SHP77 (cell line): Measurements from ENCODE around the gene LY6G5C.
A peak's percentile ranks its signal among the peaks of the same experiment; 100 is the strongest.

Experiments used
- DNase-seq, 2 experiments: peaks; one replicate each; lab custom pipeline; 2025; lab: John Stamatoyannopoulos, UW

The LY6G5C gene

DNA sequence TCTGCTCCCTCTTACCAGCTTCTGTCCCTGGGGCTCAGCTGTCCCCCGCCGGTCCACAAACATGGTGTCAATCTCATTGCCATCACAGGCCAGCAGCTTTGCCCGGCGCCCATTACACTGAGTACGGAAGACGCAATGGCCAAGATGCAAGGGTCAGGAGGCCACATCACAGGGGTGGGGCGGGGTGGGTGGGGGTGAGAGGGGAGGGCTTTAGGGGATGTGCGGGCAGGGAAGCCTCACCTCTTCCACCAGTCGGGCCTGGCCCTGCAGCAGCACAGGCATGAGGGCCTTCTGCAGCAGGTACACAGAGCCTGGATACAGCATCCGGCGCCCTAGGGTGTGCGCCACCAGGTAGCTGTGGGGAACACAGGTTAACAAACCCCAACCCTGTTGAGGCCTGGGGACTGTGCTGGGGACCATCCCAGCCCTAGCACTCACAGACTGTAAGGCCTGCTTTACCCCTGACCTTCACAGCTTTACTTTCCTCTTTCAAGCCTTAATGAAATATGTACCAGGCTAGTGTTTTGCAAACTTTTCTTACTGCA is 10.8 kb upstream of the LY6G5C start:
- DNase-seq: no peak

DNA sequence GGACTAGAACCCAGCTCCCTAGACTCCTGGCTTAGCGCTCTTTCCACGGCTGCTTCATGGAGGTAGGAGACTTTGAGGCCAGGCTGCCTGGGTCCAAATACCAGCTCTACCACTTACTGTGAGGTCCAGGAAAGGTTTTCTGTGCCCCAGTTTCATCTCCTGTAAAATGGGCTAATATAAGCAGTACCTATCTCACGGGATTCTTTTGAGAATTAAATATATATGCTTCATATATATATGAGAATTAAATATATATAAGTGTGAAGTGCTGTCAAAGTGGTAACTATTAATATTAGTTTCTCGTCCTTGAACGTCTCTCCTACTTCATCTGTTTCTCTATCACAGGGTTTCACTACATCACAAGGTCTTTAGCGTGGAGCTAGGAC is 10.2 kb upstream of the LY6G5C start:
- DNase-seq: no peak

DNA sequence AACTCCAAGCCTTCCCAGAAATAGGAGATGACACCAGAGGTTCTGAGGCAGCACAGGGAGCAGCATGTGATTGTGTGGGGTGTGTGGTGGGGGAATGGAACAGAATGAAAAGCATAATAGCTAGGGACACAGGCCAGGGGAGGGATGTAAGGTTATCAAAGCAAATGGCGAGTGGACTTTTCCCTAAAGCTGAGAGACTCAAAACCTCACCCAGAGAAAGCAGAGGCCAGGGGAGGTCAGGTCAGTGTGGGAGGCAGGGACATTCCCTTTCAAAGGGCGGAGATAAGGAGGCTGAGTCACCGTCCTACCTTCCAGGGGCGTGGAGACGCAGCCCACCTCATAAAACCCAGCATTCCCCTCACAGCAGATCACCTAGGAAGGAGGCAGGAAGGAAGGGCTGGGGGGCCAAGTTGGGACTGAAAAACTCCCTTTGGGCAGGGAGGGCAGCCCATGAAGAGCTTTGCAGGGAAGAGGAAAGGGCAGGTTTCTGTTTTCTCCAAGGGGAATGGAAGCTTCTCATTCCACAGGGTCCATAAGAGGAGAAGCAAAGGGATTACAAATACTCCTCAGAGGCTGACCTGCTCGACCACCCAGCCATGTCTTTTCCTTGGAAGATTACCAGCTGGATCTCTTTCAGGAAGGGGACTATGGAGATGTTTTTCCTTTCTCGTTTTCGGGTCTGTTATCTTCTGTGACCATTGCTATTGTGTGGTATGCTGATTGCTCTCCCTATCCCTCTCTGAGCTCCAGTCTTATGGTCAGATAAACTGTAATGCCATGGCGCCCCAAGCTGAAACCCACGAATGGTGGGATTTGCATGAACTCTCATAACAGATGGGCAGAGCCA is 9.6 kb upstream of the LY6G5C start:
- DNase-seq: no peak

DNA sequence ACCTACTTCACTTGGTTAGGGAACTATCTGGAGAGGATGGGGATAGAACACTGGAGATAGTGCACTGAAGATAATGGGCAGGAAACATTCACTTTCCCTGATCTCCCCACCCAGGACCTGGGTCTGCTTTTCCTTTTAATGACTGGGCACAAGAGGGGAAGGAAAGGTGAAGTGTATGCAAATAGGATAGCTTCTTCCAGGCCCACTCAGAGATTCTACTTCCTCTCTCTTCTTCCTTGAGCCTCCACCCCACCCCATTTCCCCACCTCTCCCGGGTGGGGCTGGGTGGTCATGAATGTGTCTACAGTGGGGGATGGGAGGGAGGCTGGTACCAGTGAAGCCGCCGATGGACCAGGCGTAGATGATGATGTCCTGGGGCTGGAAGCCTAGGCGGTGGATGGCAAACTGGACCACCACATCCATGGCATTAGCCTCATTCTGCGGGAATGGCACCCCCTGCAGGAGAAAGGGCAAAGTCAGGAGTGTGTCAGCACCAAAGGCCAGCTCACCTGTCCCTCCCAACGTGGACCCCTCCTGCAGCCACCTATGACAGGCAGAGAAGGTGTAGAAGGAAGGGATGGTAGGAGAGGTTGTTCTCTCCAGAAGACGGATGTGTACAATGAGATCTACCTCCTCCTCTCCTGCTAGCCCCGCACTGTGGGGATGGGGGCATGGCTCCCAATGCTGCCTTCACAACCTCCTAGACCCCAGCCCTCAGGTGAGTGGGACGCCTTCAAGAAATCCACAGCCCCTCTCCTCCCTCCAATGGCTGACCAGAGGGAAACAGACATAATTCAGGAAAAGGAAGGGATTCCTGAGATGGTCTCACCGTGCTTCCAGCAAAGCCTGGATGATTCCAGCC is 8.6 kb upstream of the LY6G5C start:
- DNase-seq: no peak

DNA sequence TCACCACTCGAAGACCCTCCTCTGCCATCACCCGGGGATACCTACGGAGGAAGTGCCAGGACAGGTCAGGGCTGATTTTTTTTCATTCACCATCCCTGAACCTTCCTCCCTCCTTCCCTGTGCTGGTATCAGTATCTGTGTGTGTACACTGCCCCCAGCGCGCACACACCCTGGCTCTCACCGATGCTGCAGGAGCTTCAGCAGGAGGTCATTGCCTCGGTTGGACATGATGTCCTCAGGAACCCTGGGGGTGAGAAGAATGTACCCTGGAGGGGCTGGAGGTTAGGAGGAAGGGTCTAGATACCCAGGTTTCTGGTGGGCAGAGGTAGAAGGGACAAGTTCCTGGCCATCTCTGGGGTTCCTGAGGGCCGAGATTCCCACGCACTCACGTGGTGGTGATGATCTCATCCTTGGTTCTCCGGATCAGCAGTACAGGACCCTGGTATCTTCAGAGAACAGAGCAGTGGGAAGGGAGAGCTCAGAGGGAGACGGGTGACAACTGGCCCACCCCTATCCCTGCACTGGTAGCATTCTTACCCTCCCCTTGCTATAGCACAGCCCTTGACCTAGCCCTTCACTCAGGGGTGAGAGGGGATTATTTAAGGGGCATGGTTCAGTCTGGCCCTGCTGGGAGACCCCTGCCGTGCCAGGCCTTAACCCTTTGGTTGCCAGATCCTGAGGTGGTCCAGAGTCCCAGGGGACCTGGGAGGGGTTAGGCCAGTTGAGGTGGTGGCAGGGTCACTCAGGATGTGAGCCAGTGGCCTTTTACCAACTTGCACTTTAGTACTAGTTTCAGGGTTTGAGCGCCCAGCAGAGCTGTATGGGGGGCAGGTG is 7.2 kb upstream of the LY6G5C start:
- DNase-seq: no peak

DNA sequence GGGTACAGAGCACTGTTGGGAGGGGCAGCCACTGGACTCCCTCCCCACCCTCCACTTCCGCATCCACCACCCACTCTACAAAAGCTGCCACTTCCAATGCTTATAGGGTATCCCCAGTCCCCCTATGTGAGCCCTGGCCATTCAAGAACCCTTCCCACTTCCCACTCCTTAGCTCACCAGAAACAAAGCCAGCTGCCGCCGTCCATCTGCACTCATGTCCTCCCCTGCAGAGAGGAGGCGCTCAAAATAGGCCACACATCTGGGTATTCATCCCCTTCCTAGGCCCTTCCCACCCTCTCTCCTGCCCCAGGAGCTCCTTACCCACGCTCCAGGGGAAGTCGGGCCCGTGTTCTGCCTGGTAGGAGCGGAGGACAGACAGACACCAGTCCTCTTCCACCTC is 6.5 kb upstream of the LY6G5C start:
- no peak for DNase-seq

DNA sequence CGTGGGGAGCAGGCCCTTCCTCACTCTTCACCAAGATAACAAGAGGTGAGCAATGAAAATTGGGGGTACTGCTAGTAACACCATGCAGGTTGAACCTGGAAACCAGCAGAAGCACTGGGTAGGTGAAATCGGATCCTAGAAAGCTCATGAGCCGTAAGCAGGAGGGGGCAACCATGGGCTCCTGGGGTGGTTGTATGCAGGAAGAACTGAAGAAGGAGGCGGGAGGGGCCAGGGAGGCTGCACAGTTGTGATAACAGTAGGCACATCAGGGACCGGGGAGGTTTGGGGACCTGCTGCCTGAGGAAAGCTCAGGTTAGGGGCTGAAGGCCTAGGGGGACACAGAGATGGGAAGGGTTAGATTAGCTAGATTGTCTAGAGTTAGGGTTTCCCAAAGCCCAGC is 5.6 kb upstream of the LY6G5C start:
- DNase-seq: no peak

DNA sequence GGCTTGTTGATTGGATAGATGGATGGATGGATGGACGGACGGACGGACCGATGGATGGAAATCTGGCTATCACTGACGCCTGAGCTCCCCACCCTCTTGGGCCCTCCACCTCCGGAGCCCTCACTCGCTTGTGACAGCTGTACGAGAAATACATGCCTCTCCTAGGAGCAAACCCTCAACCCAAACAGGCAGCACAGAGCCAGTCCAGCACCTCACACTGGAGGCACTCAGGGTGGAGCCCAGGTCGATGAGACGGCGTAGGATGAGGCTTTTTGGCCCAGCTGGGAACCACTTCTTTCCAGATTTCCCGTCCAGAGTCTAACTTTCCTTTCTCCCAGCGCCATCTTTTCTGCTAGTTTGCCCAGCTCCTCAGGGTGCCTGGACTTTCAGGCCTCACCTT is 2.7 kb upstream of the LY6G5C start:
- no peak for DNase-seq

DNA sequence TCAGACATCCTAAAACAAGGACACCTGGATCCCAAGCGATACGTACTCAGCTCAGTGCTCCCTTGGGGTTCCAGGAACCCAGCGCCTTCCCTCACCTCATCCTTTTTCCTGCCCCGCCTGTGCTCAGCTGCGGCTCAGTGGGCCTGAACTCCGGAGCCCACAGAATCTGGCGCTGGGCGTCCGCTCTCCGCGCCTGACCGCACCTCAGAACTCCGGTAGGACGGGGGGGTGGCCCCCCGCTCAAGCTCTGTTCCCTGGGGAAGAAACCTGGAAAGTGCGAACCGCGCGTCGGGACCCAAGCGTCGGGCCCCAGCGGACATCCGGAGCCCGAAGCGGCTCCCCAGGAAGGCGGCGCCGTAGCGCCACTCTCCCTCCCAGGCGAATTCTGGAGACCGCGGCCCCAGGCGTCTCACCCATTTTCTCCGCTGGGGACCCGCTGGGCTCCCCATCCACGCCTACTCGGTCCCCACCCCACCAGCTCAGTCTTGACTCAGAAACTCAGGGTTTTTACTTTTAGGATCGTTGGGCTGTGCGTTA is 336 bp upstream of the LY6G5C start:
- DNase-seq: peak in 1 of 2 experiments; percentile 32

DNA sequence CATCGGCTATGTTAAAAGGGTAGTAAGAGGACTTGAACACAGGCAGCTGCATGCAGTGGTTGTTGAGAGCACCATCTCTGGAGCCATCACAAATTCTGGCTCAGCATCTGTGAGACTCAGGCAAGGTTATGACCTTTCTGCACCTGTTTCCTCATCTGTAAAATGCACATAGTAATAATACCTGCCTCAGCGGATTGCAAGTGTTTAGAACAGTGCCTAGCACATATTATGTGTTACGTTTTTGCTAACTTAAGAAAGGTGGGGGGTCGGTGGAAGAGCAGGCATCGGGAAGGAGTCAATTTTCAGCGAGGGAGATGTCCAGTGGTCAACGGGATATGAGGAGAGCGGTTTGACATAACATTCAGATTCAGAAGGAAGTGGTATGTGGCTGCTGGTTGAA is 2.9 kb downstream of the LY6G5C start:
- no peak for DNase-seq

DNA sequence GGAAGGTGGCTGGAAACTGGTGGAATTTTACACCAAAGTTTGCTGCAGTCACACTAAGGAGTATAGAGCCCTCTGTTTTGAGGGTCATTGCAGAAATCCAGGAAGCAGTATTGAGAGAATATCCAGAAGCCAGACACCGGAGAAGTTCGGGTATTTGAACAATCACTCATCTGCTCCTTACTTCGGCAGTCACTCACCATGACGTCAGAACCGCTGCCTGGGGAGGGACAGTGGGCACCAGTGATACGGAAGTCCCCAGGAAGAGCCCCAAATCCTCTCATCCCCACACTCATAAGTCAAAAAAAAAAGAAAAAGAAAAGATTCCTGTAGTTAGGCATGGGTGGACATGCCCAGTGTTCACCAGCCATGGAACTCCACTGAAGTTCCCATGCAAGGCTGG is 4.0 kb downstream of the LY6G5C start:
- DNase-seq: no peak

DNA sequence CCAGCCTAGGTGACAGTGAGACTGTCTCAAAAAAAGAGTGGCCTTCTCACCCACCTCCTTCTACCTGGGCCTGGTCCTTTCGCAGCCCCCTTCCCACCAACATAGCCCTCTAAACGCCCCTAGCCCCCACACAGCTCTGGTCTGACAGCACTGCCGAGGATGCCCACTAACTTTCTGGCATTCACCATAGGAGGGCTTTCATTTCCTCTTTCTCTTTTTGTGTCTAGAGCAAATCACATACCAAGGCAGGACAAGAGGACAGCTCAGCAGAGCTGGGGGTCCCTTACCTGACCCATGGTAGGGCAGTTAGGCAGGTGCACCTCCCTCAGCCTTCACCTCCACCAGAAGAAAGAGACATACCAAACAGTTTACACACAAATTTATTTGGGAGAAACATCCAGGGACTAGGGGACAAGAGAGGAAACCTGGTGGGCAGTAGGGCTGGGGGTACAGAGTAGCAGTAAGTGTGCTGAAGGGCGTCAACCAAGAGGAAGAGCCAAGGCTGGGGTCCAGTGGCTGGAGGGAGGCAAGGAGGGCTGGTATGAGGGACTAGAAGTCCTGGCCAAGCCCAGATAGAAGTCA is 4.5 kb downstream of the LY6G5C start:
- DNase-seq: no peak

DNA sequence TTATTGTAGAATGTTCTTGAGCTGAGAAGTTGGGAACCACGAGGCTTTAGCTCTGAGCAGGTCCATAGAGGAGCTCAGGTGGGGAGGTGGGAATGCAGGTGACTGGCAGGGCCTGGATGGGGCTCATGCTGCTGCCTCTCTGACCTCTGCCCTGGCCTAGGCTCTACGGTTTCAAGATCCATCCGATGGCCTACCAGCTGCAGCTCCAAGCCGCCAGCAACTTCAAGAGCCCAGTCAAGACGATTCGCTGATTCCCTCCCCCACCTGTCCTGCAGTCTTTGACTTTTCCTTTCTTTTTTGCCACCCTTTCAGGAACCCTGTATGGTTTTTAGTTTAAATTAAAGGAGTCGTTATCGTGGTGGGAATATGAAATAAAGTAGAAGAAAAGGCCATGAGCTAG is 11.2 kb downstream of the LY6G5C start, which contains the start of gene LY6G5B:
LY6G5B (plus strand) TSS at position 301 of the 400 bp plus-strand sequence. CDS start 975 bp downstream, outside the sequence.
- DNase-seq: no peak

DNA sequence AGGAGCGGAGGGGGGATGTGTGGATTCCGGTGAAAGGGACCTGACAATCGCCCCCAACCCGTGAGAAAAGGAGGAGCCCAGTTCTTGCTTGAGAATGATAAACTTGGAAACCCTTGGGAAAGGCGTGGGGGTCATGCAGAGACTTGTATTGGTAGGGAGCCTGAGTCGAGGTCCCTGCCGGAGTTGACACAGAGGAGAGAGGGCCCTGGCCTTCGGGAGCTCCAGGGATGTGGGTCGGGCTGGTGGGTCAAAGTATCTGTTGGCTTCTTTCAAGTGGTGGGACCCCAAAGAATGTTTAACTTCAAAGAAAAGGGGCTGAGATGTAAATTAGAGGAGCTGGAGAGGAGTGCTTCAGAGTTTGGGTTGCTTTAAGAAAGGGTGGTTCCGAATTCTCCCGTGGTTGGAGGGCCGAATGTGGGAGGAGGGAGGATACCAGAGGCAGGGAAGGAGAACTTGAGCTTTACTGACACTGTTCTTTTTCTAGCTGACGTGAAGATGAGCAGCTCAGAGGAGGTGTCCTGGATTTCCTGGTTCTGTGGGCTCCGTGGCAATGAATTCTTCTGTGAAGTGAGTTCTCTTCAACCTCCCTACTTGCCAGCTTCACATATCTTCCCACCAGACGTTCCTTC is 14.4 kb downstream of the LY6G5C start:
- no peak for DNase-seq

DNA sequence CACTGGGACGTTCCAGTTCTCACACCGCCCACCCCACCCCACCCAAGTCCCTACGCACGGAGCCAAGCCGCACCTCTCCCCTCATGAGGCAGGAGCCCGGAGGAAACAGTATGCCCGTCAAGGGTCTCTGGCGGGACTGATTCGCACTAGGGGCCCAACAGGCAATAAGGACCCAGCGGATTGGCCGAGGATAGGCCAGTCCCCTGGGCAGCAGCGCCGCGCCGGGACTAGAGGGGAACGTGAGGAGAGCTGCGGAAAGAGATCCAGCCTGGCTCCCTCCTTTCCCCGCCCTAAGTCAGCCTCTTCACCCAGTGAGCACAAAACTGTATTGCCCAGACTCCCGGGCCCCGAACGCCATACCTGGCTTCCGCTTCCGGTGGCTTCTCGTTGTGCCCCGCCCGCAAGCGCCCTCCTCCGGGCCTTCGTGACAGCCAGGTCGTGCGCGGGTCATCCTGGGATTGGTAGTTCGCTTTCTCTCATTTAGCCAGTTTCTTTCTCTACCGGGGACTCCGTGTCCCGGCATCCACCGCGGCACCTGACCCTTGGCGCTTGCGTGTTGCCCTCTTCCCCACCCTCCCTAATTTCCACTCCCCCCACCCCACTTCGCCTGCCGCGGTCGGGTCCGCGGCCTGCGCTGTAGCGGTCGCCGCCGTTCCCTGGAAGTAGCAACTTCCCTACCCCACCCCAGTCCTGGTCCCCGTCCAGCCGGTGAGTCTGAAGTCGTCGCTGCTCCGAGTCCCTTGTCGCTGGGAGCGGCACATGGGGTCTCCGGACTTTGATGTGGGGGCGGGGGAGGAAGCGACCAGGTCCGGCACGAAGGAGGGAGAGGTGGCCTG is 15.1 kb downstream of the LY6G5C start, which contains the start of gene CSNK2B:
CSNK2B (plus strand) TSS at position 580 of the 836 bp plus-strand sequence. CDS start 752 bp downstream, outside the sequence.
- DNase-seq: peak; percentile 97 to 98

DNA sequence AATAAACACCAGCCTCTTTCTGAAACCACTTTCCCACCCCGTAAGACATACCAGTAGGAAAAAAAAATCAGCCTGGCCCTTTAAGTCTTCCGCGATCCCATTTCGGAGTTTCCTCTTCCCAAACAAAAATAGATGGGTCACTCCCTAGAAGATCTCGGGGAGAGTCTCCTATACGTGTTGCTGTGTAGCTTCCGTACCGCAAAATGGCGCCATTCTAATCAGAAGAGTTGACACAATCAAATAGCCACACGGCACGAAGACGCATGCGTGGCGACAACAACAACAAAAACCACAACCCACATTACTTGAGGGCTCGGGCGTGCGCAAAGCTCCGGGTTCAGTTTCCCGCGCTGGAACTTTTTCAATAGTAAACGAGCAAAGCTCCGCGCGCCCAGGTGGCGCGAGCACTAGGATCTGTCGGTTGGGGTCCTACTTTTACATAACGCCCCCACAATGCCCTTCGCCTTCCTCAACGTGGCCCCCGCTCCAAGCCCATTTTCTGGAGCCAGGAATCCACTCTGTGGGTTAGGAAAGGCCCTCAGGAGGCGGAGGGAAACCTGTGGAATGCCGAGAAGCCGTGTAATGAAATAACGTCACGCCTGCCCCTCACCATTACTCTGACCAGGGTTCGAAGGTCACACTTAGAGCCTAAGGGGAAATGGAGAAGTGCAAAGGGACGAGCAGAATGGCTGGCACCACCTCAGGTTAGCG is 15.9 kb downstream of the LY6G5C start, which contains the start of gene GPANK1:
GPANK1 (minus strand) TSS at position 208 of the 711 bp plus-strand sequence. CDS start 519 bp downstream, outside the sequence.
- DNase-seq: peak; percentile 80 to 90

DNA sequence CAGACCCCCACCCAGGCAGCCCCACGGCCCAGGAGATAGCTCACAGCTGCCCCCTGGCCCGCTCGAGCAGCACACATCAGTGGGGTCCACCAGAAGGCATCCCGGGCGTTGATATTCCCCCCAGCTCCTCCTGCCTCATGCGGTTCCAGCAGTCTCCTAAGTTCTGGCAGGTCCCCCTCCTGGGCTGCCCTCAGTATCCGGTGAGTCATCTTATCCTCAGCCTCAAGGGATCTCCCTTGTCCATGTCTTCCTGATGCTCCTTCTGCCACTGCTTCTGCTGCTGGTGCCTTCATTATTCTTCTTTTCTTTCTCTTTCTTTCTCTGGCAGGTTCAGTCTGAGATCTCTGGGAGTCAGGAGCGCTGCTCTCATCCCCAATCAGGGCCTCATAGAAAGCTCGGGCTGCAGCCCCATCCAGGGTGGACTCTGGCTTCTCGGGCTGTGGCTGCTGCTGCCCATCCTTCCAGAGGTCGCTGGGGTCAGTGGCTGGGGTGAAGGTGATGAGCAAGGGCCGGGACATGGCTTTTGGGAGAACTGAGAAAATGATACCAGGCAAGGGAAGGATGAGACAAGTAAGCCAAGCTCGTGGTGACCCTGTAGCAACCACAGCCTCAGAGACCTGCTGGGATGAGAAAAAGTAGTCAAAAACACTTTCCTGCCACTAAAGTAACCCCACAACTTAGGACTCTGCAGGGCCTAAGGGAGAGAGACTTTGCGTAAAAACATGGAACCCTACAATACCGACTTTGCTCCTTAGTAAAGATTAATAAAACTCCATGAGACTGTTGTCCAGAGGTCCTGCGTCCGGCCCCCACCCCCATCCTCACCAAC is 16.7 kb downstream of the LY6G5C start:
- no peak for DNase-seq
